HG03097 (cell line): Measurements from ENCODE around the gene DIS3.
"Not testable (repeated sequence)": the region's sequence is repeated elsewhere in the genome, so short reads cannot be mapped to it uniquely, and the experiment has no call there.

ENCODE experiments used
- ATAC-seq: cut with Tn5 transposase; IDR thresholded peaks from one replicate; pipeline ENCODE4 v1.9.1; 2021; ENCODE audit not compliant: unreplicated experiment, low FRiP score

Gene DIS3

GRCh38 chr13:72754111-72754510, 27.6 kb downstream of the DIS3 start:
- ATAC-seq = no peak

DNA sequence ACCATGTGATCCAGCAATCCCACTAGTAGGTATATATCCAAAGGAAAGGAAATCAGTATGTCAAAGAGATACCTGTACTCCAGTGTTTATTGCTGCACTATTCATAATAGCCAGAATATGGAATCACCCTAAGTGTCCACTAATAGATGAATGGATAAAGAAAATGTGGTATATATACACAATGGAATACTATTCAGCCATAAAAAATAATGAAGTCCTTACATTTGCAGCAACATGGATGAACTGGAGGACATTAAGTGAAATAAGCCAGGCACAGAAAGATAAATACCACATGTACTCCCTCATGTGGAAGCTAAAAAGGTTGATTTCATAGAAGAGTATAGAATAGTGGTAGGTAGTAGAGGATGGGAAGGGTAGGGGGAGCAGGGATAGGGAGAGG, 30.5 kb downstream of the DIS3 start:
- ATAC-seq = no peak

DNA sequence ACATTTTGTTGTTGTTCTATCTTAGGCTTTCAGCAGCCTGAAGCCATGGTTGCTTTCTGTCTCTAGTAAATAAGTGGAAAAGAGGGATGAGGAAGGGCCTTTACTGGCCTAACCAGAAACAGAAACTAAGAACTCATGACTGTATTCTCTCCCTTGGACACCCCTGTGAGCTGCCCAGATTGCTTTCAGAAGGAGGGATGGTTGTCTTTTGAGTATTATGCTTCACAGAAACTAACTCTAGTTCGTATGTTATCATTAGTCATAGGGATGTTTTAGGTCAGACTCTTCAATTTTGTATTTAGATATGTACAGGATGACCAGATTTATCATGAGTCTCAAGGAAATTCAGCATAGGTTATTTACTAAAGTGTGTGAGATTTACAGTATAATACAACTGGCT, 36.4 kb downstream of the DIS3 start:
- no peak for ATAC-seq

DNA sequence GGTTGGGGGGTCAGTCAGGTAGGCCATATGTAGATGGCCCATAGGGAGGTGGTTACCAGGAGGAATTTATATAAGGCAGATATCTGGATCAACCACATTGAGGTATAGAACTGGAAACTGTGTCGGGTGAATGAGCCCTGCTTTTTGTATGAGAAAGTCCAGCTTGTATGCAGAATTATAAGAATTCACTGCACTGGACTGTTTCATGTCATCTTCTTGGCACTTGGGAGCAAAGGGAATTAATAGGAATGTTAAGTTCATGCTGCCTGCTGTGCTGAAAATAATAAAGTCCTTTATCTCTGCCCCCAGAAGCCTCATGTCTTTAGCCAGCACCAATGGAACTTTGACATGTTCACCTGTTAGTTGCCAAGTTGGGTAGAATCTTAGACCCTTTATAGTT, 41.7 kb downstream of the DIS3 start:
- no peak for ATAC-seq

- no peak for ATAC-seq
Observed at GRCh38 chr13:72737033-72737432, 44.7 kb downstream of the DIS3 start.

DNA sequence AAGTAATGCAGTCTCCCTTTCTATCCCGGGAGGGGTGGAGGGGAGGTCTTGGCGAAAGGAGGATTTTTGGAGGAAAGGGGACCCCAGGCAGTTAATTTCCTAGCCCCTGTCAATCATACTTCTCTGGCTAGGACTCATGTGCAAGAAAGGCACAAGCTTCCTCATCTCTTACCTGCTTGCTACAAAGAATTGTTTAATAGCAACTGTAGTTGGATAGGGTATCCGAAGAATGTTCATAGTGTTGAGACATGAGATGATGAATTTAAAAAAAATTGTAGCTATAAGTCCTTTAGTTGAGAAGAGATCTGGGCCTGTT, 53.5 kb downstream of the DIS3 start:
- no peak for ATAC-seq

GRCh38 chr13:72727417-72728289, 54.0 kb downstream of the DIS3 start, which contains the start of the genes BORA and MZT1:
Gene BORA, plus strand, starts transcription at chr13:72727923. Its CDS starts 1,018 bp downstream, at chr13:72728941.
Gene MZT1, minus strand, starts transcription at chr13:72727629. Its CDS starts 27 bp downstream, at chr13:72727602.
- ATAC-seq = peak; percentile 97

DNA sequence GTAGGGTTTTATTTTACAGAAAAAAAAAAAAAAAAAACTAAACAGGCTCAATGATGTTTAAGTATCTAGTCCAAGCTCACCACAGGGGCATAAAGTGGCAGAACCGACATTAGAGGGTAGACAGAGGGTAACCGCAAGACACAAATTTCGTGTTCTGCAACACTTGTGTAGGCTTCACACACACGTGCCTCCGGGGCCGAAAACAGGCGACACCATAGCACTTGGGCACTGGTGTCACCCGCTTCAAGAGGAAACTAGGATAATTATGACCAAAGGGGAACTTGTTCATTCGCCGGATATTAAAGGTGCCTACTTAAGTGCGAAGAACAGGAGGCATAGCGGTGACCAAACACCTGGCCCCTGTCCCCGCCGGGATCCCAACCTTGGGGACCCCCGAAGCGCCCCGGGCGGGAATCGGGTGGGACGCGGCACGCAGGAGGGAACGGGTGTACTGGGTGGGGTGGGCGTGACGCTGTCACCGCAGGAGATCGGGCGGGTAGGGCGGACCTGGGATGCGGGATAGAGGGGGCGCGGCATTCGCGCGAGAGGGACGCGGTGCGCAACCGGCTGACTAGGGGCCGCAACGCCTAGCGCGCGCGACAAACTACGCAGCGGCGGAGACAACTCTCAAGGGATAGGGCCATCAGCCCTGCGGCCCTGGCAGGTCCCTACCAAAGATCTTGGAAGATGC, 54.8 kb downstream of the DIS3 start:
- ATAC-seq = peak; percentile 25

DNA sequence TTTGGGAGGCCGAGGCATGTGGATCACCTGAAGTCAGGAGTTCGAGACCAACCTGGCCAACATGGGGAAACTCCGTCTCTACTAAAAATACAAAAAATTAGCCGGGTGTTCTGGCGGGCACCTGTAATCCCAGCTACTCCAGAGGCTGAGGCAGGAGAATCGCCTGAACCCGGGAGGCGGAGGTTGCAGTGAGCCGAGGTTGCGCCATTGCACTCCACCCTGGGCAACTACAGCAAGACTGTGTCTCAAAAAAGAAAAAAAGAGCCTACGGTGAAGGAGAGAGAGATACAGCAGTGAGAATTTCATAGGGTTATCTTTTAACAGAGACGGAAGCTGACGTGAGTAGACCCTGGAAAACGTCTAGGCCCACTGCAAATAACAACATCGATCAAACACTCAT, 55.5 kb downstream of the DIS3 start:
- not testable (repeated sequence) for ATAC-seq

DNA sequence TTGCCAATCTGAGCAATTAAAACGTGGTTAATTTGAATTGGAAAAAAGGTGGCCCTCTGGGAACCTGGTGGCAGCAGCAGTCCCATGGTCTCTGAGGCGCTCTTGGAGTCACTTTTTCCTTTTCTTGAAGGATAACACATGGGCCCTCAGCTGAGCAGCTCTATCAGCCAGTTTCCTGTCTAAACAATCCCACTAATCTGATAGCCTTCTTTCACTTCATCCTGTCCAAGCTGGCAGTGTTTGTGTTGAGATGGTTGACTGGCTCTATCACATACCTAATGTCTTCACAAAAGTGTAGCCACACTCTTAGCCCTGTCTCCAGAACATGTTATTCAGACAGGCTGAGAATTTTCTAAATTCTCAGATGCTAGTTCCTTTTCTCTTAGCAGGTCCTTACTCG, 64.9 kb downstream of the DIS3 start:
- no peak for ATAC-seq
